AG04449 (cell line): ENCODE results near the gene NAA16.
"Not testable (repeated sequence)": the region's sequence is repeated elsewhere in the genome, so short reads cannot be mapped to it uniquely, and the experiment has no call there.

Experiments used
- CTCF ChIA-PET: fragments of 350-600 bp; formaldehyde crosslinking; extraction: SDS; loops from one replicate; lab custom pipeline; 2021; ENCODE audit warnings: antibody characterized with exemption; lab: Yijun Ruan, JAX
- POLR2A ChIA-PET: fragments of 400-600, 350-600 bp; formaldehyde crosslinking; extraction: SDS; loops from one replicate; lab custom pipeline; 2020; ENCODE audit warnings: antibody characterized with exemption, inconsistent platforms; lab: Yijun Ruan, JAX
- DNase-seq: peaks from one replicate; pipeline ENCODE4 v3.0.0-alpha.2; 2010; ENCODE audit warnings: low read depth, low spot score
- H3K4me3 ChIP-seq: 2 replicates; pipeline ENCODE4 v1.5.1; 2011; ENCODE audit warnings: low read depth, mild to moderate bottlenecking, control low read depth, low read length
- CTCF ChIP-seq: IDR thresholded peaks from one replicate; pipeline ENCODE4 v1.5.1; 2011; ENCODE audit warnings: mild to moderate bottlenecking, moderate library complexity, low read length, control low read depth, inconsistent platforms; ENCODE audit not compliant: insufficient read depth; ENCODE audit errors: missing control alignments

NAA16 gene

DNA sequence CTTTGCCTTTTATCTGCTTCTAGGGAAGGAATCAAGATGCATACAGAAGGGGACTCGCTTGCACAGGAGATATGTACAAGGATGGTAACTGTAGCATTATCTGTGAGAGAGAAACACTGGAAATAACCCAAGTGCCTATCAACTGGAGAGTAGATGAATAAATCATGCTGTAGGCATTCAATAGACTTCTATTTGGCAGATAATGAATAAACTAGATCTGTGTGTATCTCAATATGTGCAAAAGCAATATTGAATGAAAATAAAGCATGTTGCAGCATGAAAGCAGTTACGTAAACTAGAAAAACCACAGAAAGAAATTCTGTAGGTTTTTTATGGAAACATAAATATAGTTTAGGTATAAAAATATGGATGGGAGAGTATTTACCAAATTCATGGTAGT, 107.7 kb downstream of the NAA16 start:
- TF ChIP-seq CTCF: no peak
- H3K4me3 ChIP-seq: no peak overlapping the region
- DNase-seq: no peak
- ChIA-PET CTCF (interaction anchor here (15.2 kb wide), 1 partner anchor 234 kb away, joined by 237 read pairs; no protein-coding TSS in a partner anchor), POLR2A (no interaction called here)

DNA sequence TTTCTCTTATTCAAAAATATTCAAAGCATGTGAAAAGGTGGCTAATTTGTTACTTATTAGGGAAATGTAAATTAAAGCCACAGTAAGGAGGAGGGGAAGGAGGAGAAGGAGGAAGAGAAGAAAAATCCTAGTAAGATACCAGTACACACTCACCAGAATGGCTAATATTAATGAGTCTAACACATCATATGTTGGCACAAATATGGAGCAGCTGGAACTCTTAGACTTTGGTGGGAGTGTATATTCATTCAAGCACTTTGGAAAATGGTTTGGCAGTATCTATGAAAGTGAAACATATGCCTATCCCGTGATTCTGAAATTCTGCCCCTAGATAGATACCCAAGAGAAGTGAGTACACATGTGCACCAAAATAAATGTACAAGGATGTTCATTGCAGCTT, 108.1 kb downstream of the NAA16 start:
- CTCF ChIA-PET: interaction anchor here (1.4 to 15.2 kb wide), 2 partner anchors 234 kb away, joined by 3 to 237 read pairs; no protein-coding TSS in a partner anchor
- H3K4me3 ChIP-seq: no peak overlapping the region
- no peak for DNase-seq
- POLR2A ChIA-PET: no interaction called here
- no peak for TF ChIP-seq CTCF

GRCh38 chr13:41420146-41420545, 109.1 kb downstream of the NAA16 start:
- no peak for TF ChIP-seq CTCF
- ChIA-PET CTCF (interaction anchor here (1.3 to 1.4 kb wide), 2 partner anchors 233 to 234 kb away, joined by 3 read pairs; no protein-coding TSS in a partner anchor), POLR2A (no interaction called here)
- H3K4me3 ChIP-seq: no peak overlapping the region
- no peak for DNase-seq

GRCh38 chr13:41421330-41421729, 110.3 kb downstream of the NAA16 start:
- H3K4me3 ChIP-seq, DNase-seq, POLR2A ChIA-PET: not testable (repeated sequence)
- CTCF ChIA-PET: interaction anchor here (1.3 kb wide), 1 partner anchor 233 kb away, joined by 3 read pairs; no protein-coding TSS in a partner anchor

DNA sequence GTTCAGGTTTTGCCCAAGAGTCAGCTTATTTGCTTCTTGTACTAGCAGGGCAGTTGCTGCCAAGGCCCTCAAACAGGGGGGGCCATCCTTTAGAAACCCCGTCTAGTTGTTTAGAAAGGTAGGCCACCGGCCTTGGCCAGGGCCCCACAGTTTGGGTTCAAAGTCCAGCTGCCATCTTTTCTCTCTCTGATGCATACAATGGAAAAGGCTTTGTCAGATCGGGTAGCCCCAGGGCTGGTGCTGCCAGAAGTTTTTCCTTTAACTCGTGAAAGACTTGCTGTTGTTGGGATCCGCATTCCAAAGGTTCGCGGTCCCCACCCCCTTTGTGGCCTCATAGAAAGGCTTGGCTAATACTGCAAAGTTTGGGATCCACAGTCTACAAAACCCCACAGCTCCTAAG, 110.9 kb downstream of the NAA16 start:
- CTCF ChIA-PET, POLR2A ChIA-PET, DNase-seq, H3K4me3 ChIP-seq: not testable (repeated sequence)

- DNase-seq, POLR2A ChIA-PET, H3K4me3 ChIP-seq, CTCF ChIA-PET: not testable (repeated sequence)
Observed at GRCh38 chr13:41423259-41423658, 112.2 kb downstream of the NAA16 start.

GRCh38 chr13:41424675-41425074, 113.6 kb downstream of the NAA16 start:
- POLR2A ChIA-PET, CTCF ChIA-PET, DNase-seq, H3K4me3 ChIP-seq: not testable (repeated sequence)

- no peak for DNase-seq
- ChIA-PET CTCF (no interaction called here), POLR2A (no interaction called here)
- TF ChIP-seq CTCF: no peak
- no peak overlapping the region for H3K4me3 ChIP-seq
Observed at GRCh38 chr13:41426047-41426446, 115.0 kb downstream of the NAA16 start.
